ENCODE measurements around the gene COBL.

Gene COBL

DNA sequence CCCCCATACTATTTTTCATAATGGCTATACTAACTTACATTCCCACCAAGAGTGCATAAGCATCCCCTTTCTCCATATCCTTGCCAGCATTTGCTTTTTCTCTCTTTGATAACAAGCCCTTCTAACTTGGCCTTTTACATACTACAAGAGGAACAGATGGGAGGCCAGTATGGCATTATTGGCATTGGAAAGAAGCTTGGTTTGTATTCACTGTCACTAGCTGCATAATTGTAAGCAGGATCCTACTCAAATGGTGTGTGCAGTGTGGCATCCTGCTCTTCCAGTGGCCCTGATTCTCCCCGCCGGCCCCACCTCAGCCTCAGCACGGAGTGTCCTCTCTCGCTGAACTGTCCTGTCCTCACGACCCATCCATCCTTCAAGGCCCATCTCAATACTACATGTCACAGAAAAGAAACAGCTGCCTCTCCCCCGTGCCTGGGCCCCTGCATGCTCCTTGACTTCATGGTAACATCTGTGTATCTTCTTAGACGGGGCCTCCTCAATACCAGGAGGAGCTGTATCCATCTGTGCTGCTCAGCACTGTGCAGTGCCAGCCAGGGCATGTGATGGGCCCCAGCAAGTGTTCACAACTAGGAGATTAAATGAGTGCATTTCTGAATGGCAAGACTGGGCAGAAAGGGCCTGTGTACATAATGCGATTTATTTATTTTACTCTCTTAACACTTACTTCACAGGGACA is 205.2 kb downstream of the COBL start:
- DNase-seq: no peak

DNA sequence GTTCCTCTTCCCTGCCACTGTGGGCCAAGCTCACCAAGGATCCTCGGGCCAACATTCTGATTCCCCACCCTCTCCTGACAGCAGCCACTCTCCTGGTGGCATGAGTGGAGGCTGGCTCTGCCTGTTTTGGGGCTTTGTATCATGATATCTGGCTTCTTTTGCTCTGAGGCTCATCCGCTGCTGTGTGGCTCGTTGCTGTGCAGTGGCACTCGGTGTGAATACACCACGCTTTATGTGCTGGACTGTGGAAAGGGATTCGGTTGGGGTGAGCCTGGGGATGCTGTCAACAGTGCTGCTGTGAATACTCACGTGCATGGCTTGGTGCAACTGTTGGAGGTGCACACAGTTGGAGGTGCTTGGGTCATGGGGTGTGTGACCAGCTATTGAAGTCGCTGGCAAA is 208.5 kb downstream of the COBL start:
- no peak for DNase-seq

DNA sequence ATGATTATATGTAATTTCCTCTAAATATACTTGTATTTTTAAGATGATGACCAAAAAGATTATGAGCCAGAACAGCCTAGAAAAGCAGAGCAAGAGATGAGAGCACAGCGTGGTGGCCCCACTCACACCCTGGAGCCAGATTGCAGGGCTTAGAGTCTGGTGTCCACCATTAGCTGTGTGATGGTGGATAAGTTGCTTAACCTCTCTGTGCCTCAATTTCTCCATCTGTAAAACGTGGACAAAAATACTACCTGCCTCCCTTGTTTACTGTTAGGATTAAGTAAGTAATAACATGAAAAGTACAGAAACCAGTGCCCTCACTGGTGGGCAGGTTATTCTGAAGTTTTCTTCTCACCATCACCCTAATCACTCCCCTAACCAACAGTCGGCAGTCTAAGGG is 212.3 kb downstream of the COBL start:
- DNase-seq: no peak

DNA sequence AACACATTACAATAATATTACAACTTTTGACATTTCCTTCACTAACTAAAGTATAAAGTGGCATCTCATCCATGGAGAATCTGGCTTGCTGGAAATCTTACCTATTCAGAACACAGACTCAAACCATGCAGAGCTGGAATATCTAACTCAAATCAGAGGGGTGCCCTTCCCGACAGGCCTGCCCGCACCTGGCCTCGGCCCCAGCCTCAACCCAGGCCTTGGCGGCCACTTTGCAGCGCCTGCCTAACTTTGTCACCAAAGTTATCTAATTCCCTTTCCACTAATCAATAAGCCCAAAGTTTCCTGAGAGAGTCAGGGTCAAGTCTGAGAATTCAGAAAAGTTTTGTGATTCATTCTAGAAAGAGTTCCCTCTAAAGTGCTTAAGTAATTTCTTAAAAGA is 212.9 kb downstream of the COBL start:
- DNase-seq: no peak

DNA sequence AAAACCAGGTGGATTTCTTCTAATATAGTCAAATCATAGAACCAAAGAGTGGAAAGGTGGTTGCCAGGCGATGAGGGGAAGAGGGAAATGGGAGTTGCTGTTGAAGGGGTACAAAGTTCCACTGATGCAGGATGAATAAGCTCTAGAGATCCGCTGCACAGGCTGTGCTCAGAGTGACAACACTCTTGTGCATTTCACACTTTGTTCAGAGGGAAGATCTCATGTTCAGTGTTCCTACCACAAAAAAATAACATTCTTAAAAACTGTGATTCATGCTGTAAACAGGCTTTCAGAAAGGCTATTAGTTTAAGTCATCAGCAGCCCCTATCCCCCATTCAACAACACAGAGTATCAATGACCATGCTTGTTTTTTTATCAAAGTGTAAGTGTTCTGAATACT is 213.8 kb downstream of the COBL start:
- DNase-seq: no peak

DNA sequence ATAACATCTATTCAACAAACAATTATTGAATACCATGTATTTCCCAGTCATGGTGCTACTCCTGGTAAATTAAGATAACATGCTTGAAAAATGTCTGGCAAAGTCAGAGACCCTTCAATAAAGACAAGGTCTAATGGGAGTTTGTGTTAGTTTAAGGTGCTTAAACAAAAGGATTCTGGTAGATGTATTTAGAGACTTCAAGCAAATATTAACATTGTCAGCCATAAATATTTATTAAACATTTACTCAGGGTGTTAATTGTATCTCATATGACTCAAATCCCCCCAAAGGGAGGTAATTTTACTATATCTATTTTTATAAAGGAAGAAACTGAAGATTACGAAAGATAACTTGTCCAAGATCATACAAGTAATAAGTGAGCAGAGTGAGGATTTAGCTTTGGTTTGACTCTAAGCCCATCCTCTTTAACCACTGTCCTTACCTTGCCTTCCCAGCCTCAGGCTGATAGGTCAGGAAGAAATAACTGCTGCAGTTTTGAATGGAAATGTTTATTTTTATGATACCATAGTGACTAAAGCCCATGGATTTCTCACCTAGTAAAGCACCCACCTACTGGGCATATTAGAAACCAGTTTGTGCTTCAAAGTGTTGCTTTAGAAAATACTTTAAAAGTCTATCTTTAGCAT is 215.4 kb downstream of the COBL start:
- DNase-seq: no peak

DNA sequence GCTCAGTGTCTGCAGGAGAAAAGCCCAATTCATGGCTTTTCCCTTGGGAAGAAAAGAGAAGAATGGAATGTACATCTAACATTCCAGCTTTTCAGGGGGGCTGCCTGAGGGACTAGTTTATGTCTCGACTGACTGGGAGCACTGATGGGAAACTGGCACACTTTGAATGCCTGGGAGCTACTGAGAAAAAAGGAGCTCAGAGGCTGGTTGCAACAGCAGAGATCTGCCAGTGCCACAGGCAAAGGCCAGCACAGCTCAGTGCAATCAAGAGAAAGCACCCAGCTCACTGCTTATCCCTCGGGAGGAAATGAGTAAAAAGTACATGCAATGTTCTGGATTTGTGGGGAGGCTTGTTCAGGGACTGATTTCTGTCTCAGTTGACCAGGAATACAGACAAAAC is 226.2 kb downstream of the COBL start:
- DNase-seq: no peak

DNA sequence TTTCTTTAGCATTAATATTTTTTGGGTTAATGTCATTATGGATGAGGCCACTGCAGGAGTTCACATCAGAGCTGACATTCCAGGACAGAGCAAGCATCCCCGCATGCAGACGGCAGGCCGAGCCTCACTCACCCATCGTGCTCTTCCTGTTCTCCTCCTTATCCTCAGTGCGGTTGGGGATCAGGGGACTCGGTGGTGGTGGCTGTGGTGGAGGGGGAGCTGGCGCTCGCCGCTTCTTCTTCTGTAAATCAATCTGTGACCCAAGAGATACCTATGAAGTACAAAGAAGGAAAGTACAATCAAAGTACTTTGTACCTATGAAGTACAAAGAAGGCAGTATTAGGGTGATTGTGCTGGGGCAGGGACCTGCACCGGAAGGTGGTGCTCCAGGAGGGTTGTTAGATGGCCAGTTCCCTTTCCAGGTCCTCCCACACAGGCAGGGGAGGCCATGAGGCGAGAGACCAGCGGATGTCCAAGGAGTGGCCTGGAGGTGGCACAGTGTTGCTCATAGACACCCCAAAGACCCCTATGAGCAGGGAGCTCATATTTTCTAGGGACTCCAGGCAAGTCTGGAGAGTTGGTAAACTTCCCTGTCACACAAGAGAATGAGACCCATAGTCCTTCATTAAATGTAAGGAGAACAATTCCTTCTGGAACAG is 231.4 kb downstream of the COBL start:
- no peak for DNase-seq

DNA sequence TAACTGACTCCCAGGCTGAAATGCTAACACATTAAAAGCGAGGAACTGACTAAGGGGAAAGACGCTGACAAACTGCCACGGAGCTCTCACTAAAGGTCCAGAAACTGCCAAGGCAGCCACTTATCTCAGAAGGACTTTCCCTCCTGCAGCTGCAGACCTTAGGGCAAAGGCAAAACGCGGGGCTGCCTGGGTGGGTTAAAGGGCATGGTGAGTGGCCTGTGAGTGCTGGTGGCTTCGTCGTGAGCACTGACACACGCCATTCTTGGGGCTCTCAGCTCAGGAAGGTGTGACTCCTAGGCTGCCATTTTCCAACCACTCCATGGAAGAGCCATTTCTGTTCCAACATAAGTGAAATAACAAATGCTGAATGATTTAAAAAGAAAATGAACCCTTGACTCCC is 232.5 kb downstream of the COBL start:
- DNase-seq: no peak

DNA sequence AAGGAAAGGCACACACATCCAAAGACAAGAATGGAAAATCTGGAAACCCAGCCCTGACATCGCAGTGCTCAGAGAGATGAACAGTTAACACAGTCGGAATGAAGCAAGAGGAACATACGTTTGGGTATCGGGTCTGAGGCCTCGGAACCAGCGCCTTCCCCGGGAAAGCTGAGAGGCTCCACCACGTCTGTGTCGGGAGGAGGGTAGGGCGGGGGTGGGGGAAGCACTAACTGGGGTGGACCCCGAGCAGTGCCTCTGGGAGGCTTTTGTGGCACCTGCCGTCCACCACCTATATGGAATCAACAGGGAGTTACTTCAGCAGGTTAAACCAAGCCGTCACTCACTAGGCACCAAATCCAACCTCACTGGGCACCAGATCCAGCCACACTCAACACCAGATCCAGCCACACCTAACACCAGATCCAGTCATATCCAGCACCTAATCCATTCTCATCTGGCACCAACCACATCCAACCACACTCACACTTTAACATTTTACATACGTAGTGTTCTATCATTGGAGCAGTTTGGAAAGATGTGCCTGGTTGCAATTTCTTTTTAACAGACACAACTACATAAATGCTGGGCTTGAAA is 233.6 kb downstream of the COBL start:
- DNase-seq: no peak

DNA sequence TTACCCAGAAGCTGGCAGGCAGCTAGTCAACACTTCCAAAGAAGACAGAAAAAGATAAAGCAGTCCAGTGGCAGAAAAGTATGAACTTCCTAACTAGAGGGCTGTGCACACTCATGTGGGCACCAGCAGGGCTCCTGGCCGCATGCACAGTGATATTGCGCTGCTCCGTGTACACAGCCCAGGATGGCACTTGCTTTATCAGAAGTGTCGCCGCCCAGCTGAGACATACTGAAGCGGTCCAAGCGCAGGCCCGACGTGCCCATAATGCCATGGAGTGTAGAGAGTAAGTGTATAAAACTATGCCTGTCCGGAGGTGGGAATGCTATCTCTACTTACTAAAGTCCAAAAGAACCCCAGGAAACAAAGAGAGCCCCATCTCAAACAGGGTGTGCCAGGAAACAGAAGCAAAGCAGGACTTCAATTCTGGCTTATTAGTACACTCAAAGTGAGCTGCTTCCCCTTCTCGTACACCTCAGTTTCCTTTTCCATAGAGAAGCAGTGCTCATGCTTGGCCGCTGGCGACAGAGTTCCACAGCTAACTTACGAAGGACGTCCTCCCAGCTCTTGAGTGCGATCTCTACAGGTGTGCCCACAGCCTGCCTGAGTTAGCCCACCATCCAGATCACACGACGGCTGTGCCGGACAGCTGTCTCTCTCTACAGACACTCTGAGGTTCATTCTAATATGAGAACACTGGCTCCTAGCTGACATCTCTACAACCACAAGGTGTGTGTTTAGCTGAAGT is 234.3 kb downstream of the COBL start:
- no peak for DNase-seq

DNA sequence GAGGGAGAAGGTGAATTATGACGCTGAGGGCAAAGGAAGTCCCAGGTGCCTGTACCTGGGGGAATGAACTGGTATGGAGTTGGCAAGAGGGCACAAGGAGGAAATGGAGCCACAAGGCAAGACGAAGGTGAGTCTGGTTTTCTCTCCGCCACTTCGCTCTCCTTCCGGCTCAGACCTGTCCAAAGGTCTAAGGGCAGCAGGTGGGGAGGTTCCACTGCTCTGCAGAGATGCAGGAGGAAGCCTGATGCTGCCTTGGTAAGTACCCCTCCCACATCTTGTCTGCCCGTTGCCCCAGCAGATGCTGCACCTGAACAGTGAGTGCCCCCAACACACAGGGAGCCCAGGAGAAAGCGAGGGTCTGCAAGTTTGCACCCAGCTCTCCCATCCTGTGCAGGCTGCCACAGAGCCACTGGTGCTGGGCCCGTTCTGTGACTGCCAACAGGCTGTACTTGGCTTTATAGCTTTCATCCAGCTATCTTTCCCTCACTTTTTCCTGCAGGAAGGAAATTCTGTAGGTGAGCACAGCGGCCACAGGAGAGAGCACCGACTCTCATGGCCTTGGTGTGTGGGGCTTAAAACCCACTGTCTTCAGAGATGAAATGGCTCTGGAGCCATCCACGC is 235.2 kb downstream of the COBL start:
- DNase-seq: no peak

DNA sequence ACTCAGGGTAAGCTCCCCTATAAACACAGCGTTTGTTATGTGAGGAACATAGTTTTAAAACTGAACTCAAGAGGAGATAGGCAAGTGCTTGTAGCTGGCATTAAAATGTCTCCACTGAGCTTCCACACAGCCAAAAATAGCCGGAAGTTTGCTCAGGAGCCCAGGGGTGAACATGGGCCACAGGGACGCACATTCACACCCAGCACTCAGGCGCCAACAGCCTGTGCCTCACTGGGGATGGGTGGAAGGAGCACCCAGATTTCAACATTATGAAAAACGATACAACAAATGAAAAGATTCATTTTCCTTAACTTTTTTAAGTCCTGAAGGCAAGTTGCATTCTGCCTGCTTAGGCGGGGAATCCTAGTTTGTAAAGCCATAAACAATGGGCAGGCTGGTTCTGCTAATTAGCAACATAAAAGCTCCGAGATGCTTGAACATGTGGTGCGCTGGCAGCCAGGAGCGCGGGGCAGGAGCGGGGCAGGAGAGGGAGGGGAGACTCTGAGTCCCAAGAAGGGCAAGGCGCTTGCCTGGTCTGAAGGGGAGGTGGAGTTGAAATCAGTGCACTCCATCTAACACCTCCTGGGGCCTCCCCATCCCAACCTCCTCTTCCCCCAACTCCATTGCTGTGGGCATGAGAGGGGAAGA is 235.9 kb downstream of the COBL start:
- DNase-seq: no peak

DNA sequence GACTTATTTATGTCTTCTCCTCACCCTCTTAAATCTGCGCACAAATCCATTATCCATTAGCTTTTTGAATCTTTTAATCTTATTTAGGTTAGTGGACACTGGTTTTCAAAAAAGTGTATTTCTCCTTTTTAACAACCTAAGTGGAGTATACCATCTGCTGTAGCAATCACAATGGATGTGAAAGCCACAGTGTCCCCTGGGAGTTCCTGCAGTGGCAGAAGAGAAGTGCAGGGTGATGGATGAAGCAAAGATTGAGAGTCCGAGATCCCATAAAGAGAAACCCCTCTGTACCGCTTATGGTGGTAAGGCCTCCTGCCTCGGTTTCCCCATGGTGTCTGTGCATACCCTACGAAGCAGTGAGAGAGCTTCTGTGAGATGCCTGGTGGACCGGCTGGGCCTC is 236.4 kb downstream of the COBL start:
- DNase-seq: no peak

DNA sequence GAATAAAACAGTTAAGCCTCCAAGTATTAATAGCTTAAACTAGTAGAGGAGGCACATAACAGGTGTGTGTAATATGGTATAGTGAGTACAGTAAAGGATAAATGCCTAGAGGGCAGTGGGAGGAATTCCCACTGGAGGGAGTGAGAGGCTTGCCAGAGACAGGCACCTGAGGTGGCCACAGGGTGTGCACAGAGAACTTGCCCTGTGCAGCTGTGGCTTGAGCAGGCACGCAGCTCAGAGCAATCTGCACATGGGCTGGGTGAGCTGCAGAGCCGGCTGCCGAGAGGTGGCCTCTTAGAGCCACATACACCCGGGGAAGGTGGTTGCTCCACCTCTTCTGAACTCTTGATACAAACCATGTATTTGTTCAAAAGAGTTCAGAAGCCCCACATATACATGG is 237.1 kb downstream of the COBL start:
- no peak for DNase-seq

DNA sequence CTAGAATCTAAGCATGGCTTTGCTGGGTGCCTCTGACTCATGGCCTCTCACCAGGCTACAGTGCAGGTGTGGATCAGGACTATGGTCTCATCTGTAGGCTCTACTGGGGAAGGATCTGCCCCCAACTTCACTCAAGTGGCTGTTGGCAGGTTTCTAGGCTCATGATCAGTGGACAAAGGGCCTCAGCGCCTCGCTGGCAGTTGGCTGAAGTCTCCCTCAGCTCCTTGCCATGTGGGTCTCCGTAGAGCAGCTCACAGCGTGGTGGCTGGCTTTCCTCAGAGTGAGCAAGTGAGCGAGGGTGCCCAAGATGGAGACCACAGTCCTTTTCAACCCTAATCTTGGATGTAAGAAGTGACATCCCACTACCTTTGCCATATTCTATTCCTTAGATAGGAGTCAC is 238.0 kb downstream of the COBL start:
- DNase-seq: no peak

DNA sequence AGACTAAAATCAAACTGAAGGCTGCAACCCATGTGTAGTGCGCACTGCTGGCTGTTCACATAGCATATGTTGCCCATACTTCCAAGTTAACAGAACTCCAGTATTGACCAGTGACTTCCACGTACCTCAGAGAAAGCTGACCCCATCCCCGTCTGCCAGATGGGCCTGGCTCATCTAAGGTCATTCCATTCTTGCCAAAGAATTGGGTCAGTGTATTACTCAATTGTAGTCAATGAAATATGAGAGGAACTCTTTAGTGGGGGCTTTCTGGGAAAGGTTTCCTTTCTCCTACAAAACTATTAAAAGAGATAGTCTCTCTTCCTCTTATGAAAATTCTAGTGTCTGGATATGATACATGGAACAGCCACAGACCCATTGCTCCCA is 238.6 kb downstream of the COBL start:
- no peak for DNase-seq

DNA sequence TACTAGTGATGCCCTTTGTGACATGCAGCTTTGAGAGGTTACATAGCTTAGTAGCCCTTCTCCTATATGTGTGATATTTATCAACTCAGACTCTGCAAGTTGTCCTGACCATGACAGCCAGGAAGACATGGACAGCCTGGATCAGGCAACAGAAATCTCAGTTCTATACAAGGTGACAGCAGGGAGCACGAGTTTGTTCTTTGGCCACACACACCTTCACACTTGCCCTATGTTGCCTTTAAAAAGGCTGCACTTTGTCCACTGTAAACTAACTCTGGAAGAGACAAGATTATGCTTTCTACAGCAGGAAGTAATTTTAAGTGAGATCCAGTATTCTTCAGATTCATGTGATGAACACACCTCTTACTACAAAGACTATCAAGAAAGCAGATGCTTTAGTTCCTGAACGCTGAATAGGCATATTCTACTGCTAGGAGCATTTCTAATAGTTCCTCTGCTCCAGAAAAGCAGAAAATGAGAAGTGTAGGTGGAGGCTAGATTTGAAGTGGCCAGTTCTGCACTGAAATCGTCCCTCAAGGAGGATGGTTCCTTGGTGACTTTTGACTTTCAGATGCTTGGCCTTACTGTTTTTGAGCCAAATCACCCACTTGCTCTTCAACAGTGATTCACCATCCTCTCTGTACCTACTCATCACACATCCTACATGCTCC is 239.2 kb downstream of the COBL start:
- DNase-seq: no peak

DNA sequence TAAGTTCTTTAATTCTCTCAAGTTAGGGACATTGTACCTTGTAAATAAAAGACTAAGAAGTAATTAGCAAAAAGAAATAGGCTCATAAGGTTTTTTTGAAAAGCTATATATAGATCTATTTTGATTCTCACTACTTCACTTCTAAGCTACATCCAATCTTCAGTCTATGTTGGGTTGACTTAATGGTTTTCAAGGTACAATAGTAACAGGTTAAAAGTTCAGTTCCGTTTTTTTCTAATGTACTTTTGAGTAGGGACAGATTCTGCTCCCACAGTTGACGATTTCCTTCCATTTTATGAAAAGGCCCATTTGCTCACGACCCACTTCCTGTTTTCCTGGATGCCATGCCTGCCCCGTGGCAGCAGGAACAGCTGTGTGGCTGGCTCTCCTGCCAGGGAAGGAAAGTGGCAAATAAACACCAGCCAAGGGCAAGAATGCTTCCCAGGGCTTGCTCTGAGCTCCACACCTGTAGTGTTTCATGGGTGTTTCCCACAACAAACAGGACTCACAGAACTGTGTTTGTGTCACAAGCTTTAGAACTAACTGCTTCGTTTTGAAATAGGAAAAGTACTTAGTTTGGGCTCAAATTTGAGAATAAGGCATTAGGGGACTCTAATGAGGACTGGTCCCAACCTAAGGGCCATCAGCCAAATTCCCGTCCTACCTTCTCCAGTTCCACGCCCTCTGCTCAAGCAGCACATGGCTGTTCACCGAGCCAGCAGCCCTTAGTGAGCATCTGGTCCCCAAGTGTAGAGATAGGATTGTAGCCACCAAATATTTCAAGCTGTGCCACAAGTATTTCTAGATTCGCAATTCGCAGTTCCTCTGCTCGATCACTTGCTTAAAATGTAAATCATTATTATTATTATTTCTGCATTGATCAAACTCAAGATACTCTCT is 240.7 kb downstream of the COBL start:
- DNase-seq: no peak

DNA sequence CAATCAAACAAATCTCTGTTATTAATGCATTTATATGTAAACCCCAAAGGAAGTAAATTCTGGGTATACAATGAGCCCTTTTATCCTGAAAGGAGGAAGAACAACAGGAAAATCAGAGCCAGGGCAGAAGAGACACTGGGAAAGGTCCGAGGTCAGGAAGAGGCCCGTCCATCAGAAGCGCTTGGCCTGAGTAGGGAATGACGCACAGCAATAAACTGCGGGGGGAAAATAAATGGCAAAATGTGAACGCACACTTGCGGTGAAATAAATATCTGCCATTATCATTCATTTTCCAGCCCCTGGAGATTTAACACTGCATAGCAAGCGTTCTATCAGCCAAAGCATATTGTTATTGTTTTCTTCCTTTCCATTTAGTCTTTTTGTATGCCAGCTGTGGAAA is 243.4 kb downstream of the COBL start:
- DNase-seq: no peak

DNA sequence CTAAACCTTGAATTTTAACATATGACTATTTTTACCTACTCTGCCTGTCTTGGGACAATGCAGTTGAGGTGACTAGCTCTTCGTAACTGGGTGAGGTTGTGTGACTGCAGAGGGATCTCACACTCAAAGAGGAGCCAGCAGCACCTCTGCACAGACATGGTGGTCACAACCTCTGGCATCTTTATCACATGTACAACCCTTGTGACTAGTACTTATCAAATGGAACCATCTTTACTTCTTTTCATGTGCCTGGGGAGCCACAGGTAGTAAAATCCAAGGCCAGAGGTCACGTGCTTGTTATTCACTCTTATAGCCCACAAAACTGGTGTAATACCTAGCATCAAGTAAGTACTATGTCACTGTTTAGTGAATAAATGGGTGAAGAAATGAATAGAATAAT is 244.3 kb downstream of the COBL start:
- DNase-seq: no peak

Data from NCI-H1417 treated with DMSO at 0.1 percent for 48 hours (cell line).